Adrenal gland (tissue), 12 donors: ENCODE measurements around the gene LRCH2. TPM values are rescaled to one million over a fixed set of nuclear protein-coding genes. Genes with fewer than 3 reads are reported as not detected.

Experiments used
- DNase-seq, 7 donors: peaks; one replicate each; pipeline ENCODE4 v3.0.0-alpha.2; 2019 to 2020
- H3K27ac ChIP-seq, 5 donors: fragments of 200-600 bp; sonication (generic) in 4 of 5; 1 replicate in 3 of 5; 2 replicates in 2 of 5; pipeline versions ENCODE4 v1.5.1 to v1.8.0; 2016 to 2020; ENCODE audit warnings: mild to moderate bottlenecking in 1 of 5
- H3K27me3 ChIP-seq: fragments of 200-600 bp; 2 replicates; pipeline ENCODE4 v1.8.0; 2021
- H3K36me3 ChIP-seq, 2 donors: fragments of 200-600 bp; replicated peaks in 1 of 2; 1 replicate in 1 of 2; 2 replicates in 1 of 2; pipeline versions ENCODE4 v1.5.1 to v1.8.0; 2018 to 2022
- H3K4me1 ChIP-seq, 2 donors: fragments of 200-600 bp; replicated peaks in 1 of 2; 1 replicate in 1 of 2; 2 replicates in 1 of 2; pipeline versions ENCODE4 v1.5.1 to v1.8.0; 2018 to 2021
- H3K4me3 ChIP-seq, 4 donors: fragments of 200-600 bp; sonication (generic) in 3 of 4; one replicate each; pipeline ENCODE4 v1.5.1; 2016 to 2018
- H3K9me3 ChIP-seq, 3 donors: fragments of 200-600 bp; sonication (generic) in 1 of 3; replicated peaks in 1 of 3; 1 replicate in 2 of 3; 2 replicates in 1 of 3; pipeline versions ENCODE4 v1.5.1 to v1.8.0; 2016 to 2021
- CTCF ChIP-seq, 6 experiments: fragments of 450-650 bp in 4 of 6; fragments of 200-600 bp in 2 of 6; sonication (generic) in 1 of 6; IDR thresholded peaks; 1 replicate in 5 of 6; 2 replicates in 1 of 6; pipeline versions ENCODE4 v1.5.1 to v1.8.0; 2016 to 2021; ENCODE audit warnings: antibody characterized with exemption in 6 of 6, mild to moderate bottlenecking in 2 of 6, moderate library complexity in 1 of 6
- POLR2A ChIP-seq, 2 donors: fragments of 450-650 bp; IDR thresholded peaks; one replicate each; pipeline ENCODE4 v1.6.1; 2017; ENCODE audit warnings: antibody characterized with exemption in 2 of 2, mild to moderate bottlenecking in 2 of 2, moderate library complexity in 1 of 2
- WGBS, 4 donors: extraction: QIAGEN DNeasy Blood & Tissue Kit in 2 of 4; methylation state at CpG; one replicate each; pipeline versions ENCODE4 v1.1.5 to v1.1.7; 2013 to 2017; 5-methylcytosine and 5-hydroxymethylcytosine counted together
- intact Hi-C, 2 donors: fragments of 100-400 bp; cut with DNase I; formaldehyde crosslinking; loops; one replicate each; pipeline versions ENCODE4 v1.14.1 to v1.15.0; 2022 to 2023
- polyA plus RNA-seq, 3 donors: library from polyadenylated mRNA; stranded (reverse); fragments of 200-250 nt in 2 of 3; fragments of 350-450 nt in 1 of 3; fragmentation: Illumina TruSeq in 1 of 3; extraction: RNeasy Lipid Tissue Mini Kit (QIAGEN cat#74804) in 1 of 3; gene quantifications; one replicate each; pipeline ENCODE4 v1.2.3, GENCODE V29; 2013 to 2014
- total RNA-seq, 9 donors: library from RNA; depleted of rRNA in 4 of 9; stranded (reverse); fragments of >200 nt in 4 of 9; fragments of 120-200 nt in 1 of 9; fragmentation: NEBNext Ultra II Directional in 1 of 9; extraction: Animal tissue kit (Norgen Biotek cat#: 25700) in 1 of 9; gene quantifications; one replicate each; pipeline versions ENCODE4 v1.1.0 to v1.2.4, GENCODE V29; 2013 to 2023
- donor health status: healthy with polysubstance abuse.
- donor health status: Bipolar disorder and iron deficiency.
- donor health status: DM: yes; HTN: yes; CAD: no.
- donor health status: DM: no; HTN: no; CAD: no.
- donor health status: DM: no; HTN: no; CAD: no.
- donor health status: DM: yes; HTN: yes; CAD: no.

The LRCH2 gene
- total and polyA plus RNA-seq, 12 donors: 2.3 to 8.7 (median 5.9) TPM

GRCh38 chrX:115266300-115266699 is 32.4 kb upstream of the LRCH2 start:
- Histone ChIP-seq H3K36me3 (no peaks in the 10 kb centered on the region), H3K27ac (no peak overlapping the region), H3K4me1 (no peaks in the 10 kb centered on the region), H3K4me3 (no peak overlapping the region), H3K9me3 (no peaks in the 10 kb centered on the region), H3K27me3 (peaks cover 8% of the 10 kb centered on the region)
- 67 to 77% (median 71%) methylated on average over 2 of the region's 2 CpGs for WGBS, 4 donors
- intact Hi-C loops: no loop called here
- no peak for TF ChIP-seq POLR2A (IDR thresholded peaks at IDR 0.05)
- no peak for TF ChIP-seq CTCF (IDR thresholded peaks at IDR 0.05)
- no peak for DNase-seq

GRCh38 chrX:115264009-115264408 is 30.1 kb upstream of the LRCH2 start:
- TF ChIP-seq CTCF (IDR thresholded peaks at IDR 0.05) (no peak), POLR2A (IDR thresholded peaks at IDR 0.05) (no peak)
- H3K36me3 ChIP-seq: no peaks in the 10 kb centered on the region
- H3K4me3 ChIP-seq: no peak overlapping the region
- no peak for DNase-seq
- H3K9me3 ChIP-seq: no peaks in the 10 kb centered on the region
- no peak overlapping the region for H3K27ac ChIP-seq
- no peaks in the 10 kb centered on the region for H3K4me1 ChIP-seq
- intact Hi-C loops: no loop called here
- H3K27me3 ChIP-seq: peaks cover 8% of the 10 kb centered on the region
- WGBS, 4 donors: 76 to 87% (median 81%) methylated on average over 2 of the region's 2 CpGs

GRCh38 chrX:115261148-115261547 is 27.3 kb upstream of the LRCH2 start:
- H3K27me3 ChIP-seq: peaks cover 10% of the 10 kb centered on the region
- no peak for DNase-seq
- H3K36me3 ChIP-seq: no peaks in the 10 kb centered on the region
- intact Hi-C loops: no loop called here
- H3K27ac ChIP-seq: no peak overlapping the region
- H3K9me3 ChIP-seq: no peaks in the 10 kb centered on the region
- WGBS, 4 donors: 33 to 83% (median 56%) methylated on average over 1 to 2 of the region's 2 CpGs
- H3K4me3 ChIP-seq: no peak overlapping the region
- H3K4me1 ChIP-seq: no peaks in the 10 kb centered on the region
- no peak for TF ChIP-seq CTCF (IDR thresholded peaks at IDR 0.05)
- TF ChIP-seq POLR2A (IDR thresholded peaks at IDR 0.05): no peak

GRCh38 chrX:115260330-115260729 is 26.4 kb upstream of the LRCH2 start:
- intact Hi-C loops: no loop called here
- Histone ChIP-seq H3K36me3 (no peaks in the 10 kb centered on the region), H3K4me3 (no peak overlapping the region), H3K9me3 (no peaks in the 10 kb centered on the region), H3K4me1 (no peaks in the 10 kb centered on the region), H3K27ac (no peak overlapping the region), H3K27me3 (peaks cover 15% of the 10 kb centered on the region)
- 84 to 97% (median 92%) methylated on average over 3 of the region's 3 CpGs for WGBS, 4 donors
- TF ChIP-seq POLR2A (IDR thresholded peaks at IDR 0.05) (no peak), CTCF (IDR thresholded peaks at IDR 0.05) (no peak)
- DNase-seq: no peak
